HepG2 (cell line): Measurements from ENCODE around the gene HSPB9. TPM values are rescaled to one million over a fixed set of nuclear protein-coding genes. Genes with fewer than 3 reads are reported as not detected.

Source experiments
- ARID4A ChIP-seq: sonication (generic); formaldehyde crosslinking; IDR thresholded peaks from 2 replicates; pipeline ENCODE4 v1.5.0; 2020; ENCODE audit warnings: mild to moderate bottlenecking, missing genetic modification reagents, borderline replicate concordance
- HIVEP1 ChIP-seq: sonication (generic); formaldehyde crosslinking; IDR thresholded peaks from 2 replicates; pipeline ENCODE4 v1.4.0; 2020; ENCODE audit warnings: mild to moderate bottlenecking, missing genetic modification reagents
- KLF11 ChIP-seq: IDR thresholded peaks from 2 replicates; pipeline ENCODE4 v1.6.1; 2016; ENCODE audit warnings: missing compliant biosample characterization
- NONO ChIP-seq, 2 experiments: fragments of 450-650 bp in 1 of 2; sonication (generic) in 1 of 2; formaldehyde crosslinking in 1 of 2; IDR thresholded peaks in 1 of 2; conservative IDR thresholded peaks in 1 of 2; 2 replicates each; pipeline versions ENCODE4 v1.6.1 to v1.8.0; 2017 to 2022; ENCODE audit warnings: mild to moderate bottlenecking in 1 of 2, missing genetic modification reagents in 1 of 2, moderate library complexity in 1 of 2
- PRDM15 ChIP-seq: sonication (generic); formaldehyde crosslinking; IDR thresholded peaks from 2 replicates; pipeline ENCODE4 v1.4.0; 2020; ENCODE audit warnings: missing genetic modification reagents
- ZFYVE20 ChIP-seq: sonication (generic); formaldehyde crosslinking; IDR thresholded peaks from 2 replicates; pipeline ENCODE4 v1.8.0; 2023; ENCODE audit warnings: low read depth, mild to moderate bottlenecking, moderate library complexity, missing genetic modification reagents, borderline replicate concordance
- ZNF547 ChIP-seq: sonication (generic); formaldehyde crosslinking; IDR thresholded peaks from 2 replicates; pipeline ENCODE4 v1.5.1; 2020; ENCODE audit warnings: mild to moderate bottlenecking, missing genetic modification reagents
- ZNF557 ChIP-seq: sonication (generic); formaldehyde crosslinking; IDR thresholded peaks from 2 replicates; pipeline ENCODE4 v1.4.0; 2020; ENCODE audit warnings: missing genetic modification reagents
- ZNF574 ChIP-seq: sonication (generic); formaldehyde crosslinking; IDR thresholded peaks from 2 replicates; pipeline ENCODE4 v1.4.0; 2020; ENCODE audit warnings: missing genetic modification reagents
- ZNF687 ChIP-seq: sonication (generic); formaldehyde crosslinking; IDR thresholded peaks from 2 replicates; pipeline ENCODE4 v1.5.1; 2020; ENCODE audit warnings: mild to moderate bottlenecking, missing genetic modification reagents, moderate library complexity
- ZNF788 ChIP-seq: sonication (generic); formaldehyde crosslinking; IDR thresholded peaks from 2 replicates; pipeline ENCODE4 v1.5.0; 2020; ENCODE audit warnings: mild to moderate bottlenecking, missing genetic modification reagents, borderline replicate concordance
- polyA plus RNA-seq, 8 experiments: library from polyadenylated mRNA; depleted of rRNA in 3 of 8; stranded (reverse) in 7 of 8; unstranded in 1 of 8; fragments of >200 nt; fragmentation: Illumina TruSeq in 4 of 8; extraction: Trizol in 4 of 8; gene quantifications; 2 replicates each; pipeline versions ENCODE4 v1.2.1 to v1.2.3, GENCODE V29; 2011 to 2016; ENCODE audit warnings: low read depth in 4 of 8, missing spikeins in 1 of 8, mixed read lengths in 1 of 8; ENCODE audit not compliant: insufficient read depth in 1 of 8
- total RNA-seq, 5 experiments: library from RNA; depleted of rRNA; stranded (reverse); fragments of >200 nt; fragmentation: Illumina TruSeq; extraction: Trizol; gene quantifications; 2 replicates each; pipeline ENCODE4 v1.2.3, GENCODE V29; 2016; ENCODE audit warnings: low read depth in 1 of 5

The HSPB9 gene
- total and polyA plus RNA-seq, 2 of the 13 experiments (the other 11 are each of a cell fraction or from before 2014, with no cell fraction given): 0.05 to 0.24 TPM

- no peak for TF ChIP-seq PRDM15 (CRISPR knock-in tag)
- TF ChIP-seq KLF11 (CRISPR knock-in tag): 0 out of 2 replicates have a peak, but pooled peaks have one; percentile 70
- peak; percentile 75 for TF ChIP-seq ZNF687 (CRISPR knock-in tag)
- 0 out of 2 replicates have a peak, but pooled peaks have one; percentile 31 for TF ChIP-seq ZNF788 (CRISPR knock-in tag)
- TF ChIP-seq ARID4A (CRISPR knock-in tag): peak; percentile 40
- no peak for TF ChIP-seq ZNF557 (CRISPR knock-in tag)
- peak; percentile 80 for TF ChIP-seq HIVEP1 (CRISPR knock-in tag)
- TF ChIP-seq ZNF574: peak; percentile 51; the same call in 1 of the 2 replicates
- no peak for TF ChIP-seq NONO (IDR thresholded peaks at IDR 0.05)
- 0 out of 2 replicates have a peak, but pooled peaks have one; percentile 53 for TF ChIP-seq NONO (CRISPR knock-in tag; conservative IDR thresholded peaks at IDR 0.05)
- no peak for TF ChIP-seq ZNF547 (CRISPR knock-in tag)
- TF ChIP-seq ZFYVE20: no peak
These were observed 34.6 kb upstream of the HSPB9 start (continued) for GRCh38 chr17:42087736-42088705.
